ENCODE data around the gene PER1. TPM values are rescaled to one million over a fixed set of nuclear protein-coding genes. Genes with fewer than 3 reads are reported as not detected.

The PER1 gene
- total and polyA plus RNA-seq, 2 of the 4 experiments (the other 2 are of a cell fraction), result 3.4 to 10.5 TPM

DNA sequence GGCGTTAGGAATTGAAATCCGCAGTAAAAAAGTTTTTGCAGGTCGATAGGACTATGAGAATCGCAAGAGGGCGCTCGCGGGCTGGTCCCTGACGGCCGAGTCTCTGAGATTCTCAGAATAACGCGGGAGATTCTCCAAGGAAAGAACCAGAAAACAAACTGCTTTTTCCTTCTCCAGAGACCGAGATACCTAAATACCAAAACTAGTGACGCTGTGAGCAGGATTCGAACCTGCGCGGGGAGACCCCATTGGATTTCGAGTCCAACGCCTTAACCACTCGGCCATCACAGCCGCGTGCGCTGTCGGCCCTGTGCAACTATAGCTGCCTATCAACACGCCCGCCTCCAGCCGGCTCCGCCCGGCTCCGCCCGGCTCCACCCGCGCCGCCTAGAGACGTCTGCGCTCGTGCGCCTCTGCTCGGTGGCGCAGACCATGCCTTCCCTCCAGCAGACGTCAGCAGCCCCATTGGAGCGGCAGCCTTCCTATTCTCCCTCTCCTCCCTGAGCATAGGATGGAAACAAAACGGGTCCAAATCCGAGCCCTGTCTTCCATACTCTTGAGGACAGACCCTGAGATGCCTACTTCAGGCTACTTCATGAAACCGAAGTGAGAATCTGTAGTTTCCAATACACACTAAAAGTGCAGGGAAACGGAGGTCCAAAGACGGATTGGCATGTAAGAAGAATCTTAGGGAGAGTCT is 13.4 kb downstream of the PER1 start:
- Histone ChIP-seq H2AK9ac (replicated peaks; ENCODE audit: low read depth, low read length, poor library complexity) (peak overlapping the region; percentile 7), H3K79me1 (ENCODE audit: low read depth in 1 of 2, low read length in 2 of 2) (no peaks in the 10 kb centered on the region), H3K56ac (ENCODE audit: extremely low read depth, insufficient read depth, low read length) (no peak overlapping the region), H3K4me1 (ENCODE audit: control insufficient read depth, insufficient read depth, low read length) (peaks cover 4% of the 10 kb centered on the region), H3K4me2 (ENCODE audit: low read depth, low read length) (peak overlapping the region; percentile 86), H4K91ac (ENCODE audit: insufficient read depth, low read depth, low read length) (no peak overlapping the region), H3K23ac (ENCODE audit: low read depth, low read length) (peak overlapping the region; percentile 7; the same call in 1 of the 2 replicates), H3K27me3 (ENCODE audit: control insufficient read depth, insufficient read depth, low read length) (no peaks in the 10 kb centered on the region), H2BK20ac (ENCODE audit: low read depth, low read length) (no peak overlapping the region), H2BK15ac (ENCODE audit: low read depth, low read length) (no peak overlapping the region), H3K27ac (ENCODE audit: insufficient read depth, low read length) (peak overlapping the region; percentile 3; the same call in 1 of the 2 replicates), H4K5ac (ENCODE audit: low read depth, low read length) (no peak overlapping the region; the same call in 1 of the 2 replicates), H3K36me3 (ENCODE audit: control insufficient read depth, insufficient read depth, low read length) (peaks cover 16% of the 10 kb centered on the region), H4K8ac (ENCODE audit: low read depth in 2 of 2, low read length in 2 of 2) (peak overlapping the region in 1 of 2 experiments; percentile 37; a peak in 1 of 4 replicates), H3K4ac (ENCODE audit: low read depth, low read length) (peak overlapping the region; percentile 4; the same call in 1 of the 2 replicates), H2AK5ac (ENCODE audit: low read depth, low read length) (0 out of 2 replicates have a peak overlapping the region, but pooled peaks have one; percentile 10), H2BK5ac (ENCODE audit: low read depth, low read length, poor library complexity, severe bottlenecking) (peak overlapping the region; percentile 43), H3K9ac (ENCODE audit: low read depth, low read length) (peak overlapping the region; percentile 42; the same call in 1 of the 2 replicates), H3K4me3 (ENCODE audit: insufficient read depth, low read depth, low read length) (peak overlapping the region; percentile 55), H2AFZ (replicated peaks; ENCODE audit: low read length, poor library complexity) (peak overlapping the region; percentile 82), H3K18ac (ENCODE audit: low read depth, low read length) (no peak overlapping the region; the same call in 1 of the 2 replicates), H3K9me3 (ENCODE audit: control insufficient read depth, insufficient read depth, low read length) (no peaks in the 10 kb centered on the region), H3K9me1 (ENCODE audit: insufficient read depth, low read length) (peaks cover 10% of the 10 kb centered on the region), H3K14ac (replicated peaks; ENCODE audit: low read depth, low read length) (0 out of 2 replicates have a peak overlapping the region, but pooled peaks have one; percentile 8), H2BK120ac (ENCODE audit: low read depth, low read length) (no peak overlapping the region), H4K20me1 (ENCODE audit: insufficient read depth, low read length) (peaks cover 8% of the 10 kb centered on the region)
- peak; percentile 86 for ATAC-seq (ENCODE audit: low read depth)
- WGBS, 2 experiments (ENCODE audit: extremely low coverage in 2 of 2, insufficient read length in 1 of 2), result 1% methylated on average over 29 of the region's 46 CpGs; no CpG with 5 or more reads in 1 of the 2 experiments
- in situ Hi-C loops (cut with MboI; ENCODE audit: low sequenced_read_pairs), result no loop called here
- intact Hi-C loops (cut with micrococcal nuclease), result loop anchor here (1.0 to 5.0 kb wide), 5 partner anchors 14 to 161 kb away; no protein-coding TSS in a partner anchor
- CTCF ChIA-PET, result interaction anchor here (1.3 to 4.6 kb wide), 4 partner anchors 12 to 20 kb away, joined by 3 to 24 read pairs (median 3); partner anchors contain the start of gene HES7
- POLR2A ChIA-PET (ENCODE audit: unreplicated experiment), result interaction anchor here (1.0 kb wide), 1 partner anchor 34 kb away, joined by 3 read pairs; no protein-coding TSS in a partner anchor
- peak; percentile 98 for DNase-seq
- no TSS peak for BruUV-seq (replicated peaks)
- dilution Hi-C loops (cut with HindIII; ENCODE audit: low sequenced_read_pairs, unreplicated experiment), result no loop called here
- TF ChIP-seq CHD1 (IDR thresholded peaks at IDR 0.05; ENCODE audit: low read depth, low read length) (peak; percentile 92; the same call in 1 of the 2 replicates), CEBPB (IDR thresholded peaks at IDR 0.05; ENCODE audit: low read depth, low read length) (no peak), FOS (IDR thresholded peaks at IDR 0.05; ENCODE audit: low read depth, low read length) (peak; percentile 61; the same call in 1 of the 2 replicates), BHLHE40 (IDR thresholded peaks at IDR 0.05; ENCODE audit: low read depth, low read length) (peak; percentile 50; the same call in 1 of the 2 replicates), NFE2L2 (IDR thresholded peaks at IDR 0.05; ENCODE audit: low read depth, low read length) (no peak), SMC3 (IDR thresholded peaks at IDR 0.05; ENCODE audit: low read depth, low read length) (peak; percentile 51), MAFK (IDR thresholded peaks at IDR 0.05; ENCODE audit: low read depth, low read length) (no peak; the same call in 1 of the 2 replicates), POLR2A (IDR thresholded peaks at IDR 0.05; ENCODE audit: low read depth, low read length) (peak; percentile 91), RAD21 (IDR thresholded peaks at IDR 0.05; ENCODE audit: low read length) (peak; percentile 70), RCOR1 (IDR thresholded peaks at IDR 0.05; ENCODE audit: insufficient replicate concordance, low read length) (no peak)
- TF ChIP-seq, protein P1, sequence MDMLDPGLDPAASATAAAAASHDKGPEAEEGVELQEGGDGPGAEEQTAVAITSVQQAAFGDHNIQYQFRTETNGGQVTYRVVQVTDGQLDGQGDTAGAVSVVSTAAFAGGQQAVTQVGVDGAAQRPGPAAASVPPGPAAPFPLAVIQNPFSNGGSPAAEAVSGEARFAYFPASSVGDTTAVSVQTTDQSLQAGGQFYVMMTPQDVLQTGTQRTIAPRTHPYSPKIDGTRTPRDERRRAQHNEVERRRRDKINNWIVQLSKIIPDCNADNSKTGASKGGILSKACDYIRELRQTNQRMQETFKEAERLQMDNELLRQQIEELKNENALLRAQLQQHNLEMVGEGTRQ (IDR thresholded peaks at IDR 0.05; ENCODE audit: low read depth, low read length), result peak; percentile 31; the same call in 1 of the 2 replicates
- TF ChIP-seq, protein P2, sequence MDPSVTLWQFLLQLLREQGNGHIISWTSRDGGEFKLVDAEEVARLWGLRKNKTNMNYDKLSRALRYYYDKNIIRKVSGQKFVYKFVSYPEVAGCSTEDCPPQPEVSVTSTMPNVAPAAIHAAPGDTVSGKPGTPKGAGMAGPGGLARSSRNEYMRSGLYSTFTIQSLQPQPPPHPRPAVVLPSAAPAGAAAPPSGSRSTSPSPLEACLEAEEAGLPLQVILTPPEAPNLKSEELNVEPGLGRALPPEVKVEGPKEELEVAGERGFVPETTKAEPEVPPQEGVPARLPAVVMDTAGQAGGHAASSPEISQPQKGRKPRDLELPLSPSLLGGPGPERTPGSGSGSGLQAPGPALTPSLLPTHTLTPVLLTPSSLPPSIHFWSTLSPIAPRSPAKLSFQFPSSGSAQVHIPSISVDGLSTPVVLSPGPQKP (IDR thresholded peaks at IDR 0.05; ENCODE audit: borderline replicate concordance, low read depth, low read length), result no peak
- TF ChIP-seq, protein P3, sequence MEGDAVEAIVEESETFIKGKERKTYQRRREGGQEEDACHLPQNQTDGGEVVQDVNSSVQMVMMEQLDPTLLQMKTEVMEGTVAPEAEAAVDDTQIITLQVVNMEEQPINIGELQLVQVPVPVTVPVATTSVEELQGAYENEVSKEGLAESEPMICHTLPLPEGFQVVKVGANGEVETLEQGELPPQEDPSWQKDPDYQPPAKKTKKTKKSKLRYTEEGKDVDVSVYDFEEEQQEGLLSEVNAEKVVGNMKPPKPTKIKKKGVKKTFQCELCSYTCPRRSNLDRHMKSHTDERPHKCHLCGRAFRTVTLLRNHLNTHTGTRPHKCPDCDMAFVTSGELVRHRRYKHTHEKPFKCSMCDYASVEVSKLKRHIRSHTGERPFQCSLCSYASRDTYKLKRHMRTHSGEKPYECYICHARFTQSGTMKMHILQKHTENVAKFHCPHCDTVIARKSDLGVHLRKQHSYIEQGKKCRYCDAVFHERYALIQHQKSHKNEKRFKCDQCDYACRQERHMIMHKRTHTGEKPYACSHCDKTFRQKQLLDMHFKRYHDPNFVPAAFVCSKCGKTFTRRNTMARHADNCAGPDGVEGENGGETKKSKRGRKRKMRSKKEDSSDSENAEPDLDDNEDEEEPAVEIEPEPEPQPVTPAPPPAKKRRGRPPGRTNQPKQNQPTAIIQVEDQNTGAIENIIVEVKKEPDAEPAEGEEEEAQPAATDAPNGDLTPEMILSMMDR (conservative IDR thresholded peaks at IDR 0.05; ENCODE audit: low read depth, low read length), result peak; percentile 95

Measured in IMR-90 (cell line).